ENCODE results near the gene IL11RA. TPM values are rescaled to one million over a fixed set of nuclear protein-coding genes. Genes with fewer than 3 reads are reported as not detected.

Gene IL11RA
- total and polyA plus RNA-seq, 8 donors = 13.8 to 121 (median 98.1) TPM

- Histone ChIP-seq H3K4me1 (peaks cover 23 to 49% of the 10 kb centered on the region in 2 donors), H3K27ac (no peak overlapping the region), H3K27me3 (no peaks in the 10 kb centered on the region), H3K36me3 (peaks cover 0 to 22% of the 10 kb centered on the region in 2 donors), H3K4me3 (no peak overlapping the region), H3K9me3 (no peaks in the 10 kb centered on the region)
- ATAC-seq (no peak), DNase-seq (no peak)
- intact Hi-C loops (cut with DNase I) = no loop called here
- no peak for TF ChIP-seq CTCF (IDR thresholded peaks at IDR 0.05)
These were observed 3.3 kb upstream of the IL11RA start for GRCh38 chr9:34648673-34649072.

GRCh38 chr9:34650816-34651215 is 1.2 kb upstream of the IL11RA start:
- Histone ChIP-seq H3K27ac (peak overlapping the region in 1 of 2 donors; percentile 64), H3K4me1 (peaks cover 30 to 60% of the 10 kb centered on the region in 2 donors), H3K27me3 (no peaks in the 10 kb centered on the region), H3K4me3 (no peak overlapping the region), H3K36me3 (peaks cover 0 to 22% of the 10 kb centered on the region in 2 donors), H3K9me3 (no peaks in the 10 kb centered on the region)
- ATAC-seq = no peak
- intact Hi-C loops (cut with DNase I) = no loop called here
- no peak for TF ChIP-seq CTCF (IDR thresholded peaks at IDR 0.05)
- DNase-seq = no peak

GRCh38 chr9:34651321-34651720 is 664 bp upstream of the IL11RA start:
- intact Hi-C loops (cut with DNase I) = no loop called here
- Histone ChIP-seq H3K9me3 (no peaks in the 10 kb centered on the region), H3K27ac (peak overlapping the region; percentile 61 to 64), H3K4me3 (peak overlapping the region in 1 of 2 donors; percentile 33), H3K27me3 (no peaks in the 10 kb centered on the region), H3K36me3 (peaks cover 0 to 22% of the 10 kb centered on the region in 2 donors), H3K4me1 (peaks cover 30 to 55% of the 10 kb centered on the region in 2 donors)
- ATAC-seq (no peak), DNase-seq (no peak)
- TF ChIP-seq CTCF (IDR thresholded peaks at IDR 0.05) = no peak

GRCh38 chr9:34652602-34653000 is 616 bp downstream of the IL11RA start:
- TF ChIP-seq CTCF (IDR thresholded peaks at IDR 0.05) = no peak
- no peak for ATAC-seq
- H3K27ac ChIP-seq = peak overlapping the region; percentile 61 to 64
- peak overlapping the region; percentile 15 to 33 for H3K4me3 ChIP-seq
- H3K27me3 ChIP-seq = no peaks in the 10 kb centered on the region
- intact Hi-C loops (cut with DNase I) = no loop called here
- H3K9me3 ChIP-seq = no peaks in the 10 kb centered on the region
- DNase-seq = no peak
- peaks cover 0 to 22% of the 10 kb centered on the region in 2 donors for H3K36me3 ChIP-seq
- H3K4me1 ChIP-seq = peaks cover 24 to 43% of the 10 kb centered on the region in 2 donors

GRCh38 chr9:34653151-34654072 is 1.4 kb downstream of the IL11RA start:
- ATAC-seq = no peak
- DNase-seq = peak in 2 of 4 donors; percentile 67 to 81

More at GRCh38 chr9:34653151-34654072, 1.4 kb downstream of the IL11RA start:
- TF ChIP-seq CTCF (IDR thresholded peaks at IDR 0.05) = no peak
- Histone ChIP-seq H3K4me1 (peaks cover 21 to 36% of the 10 kb centered on the region in 2 donors), H3K27ac (peak overlapping the region; percentile 33 to 64), H3K4me3 (no peak overlapping the region), H3K9me3 (no peaks in the 10 kb centered on the region), H3K27me3 (no peaks in the 10 kb centered on the region), H3K36me3 (peaks cover 0 to 19% of the 10 kb centered on the region in 2 donors)
- intact Hi-C loops (cut with DNase I) = no loop called here
